A549 treated with CORT108297 at 1 μM for 4 hours (cell line): Measurements from ENCODE around the gene MED7. TPM values are rescaled to one million over a fixed set of nuclear protein-coding genes. Genes with fewer than 3 reads are reported as not detected.

Experiments used
- total RNA-seq: library from RNA; stranded (reverse); fragments of 200-300 nt; extraction: Qiagen RNA extraction; gene quantifications from 5 replicates; pipeline ENCODE4 v1.2.3, GENCODE V29; 2022

The MED7 gene, protein sequence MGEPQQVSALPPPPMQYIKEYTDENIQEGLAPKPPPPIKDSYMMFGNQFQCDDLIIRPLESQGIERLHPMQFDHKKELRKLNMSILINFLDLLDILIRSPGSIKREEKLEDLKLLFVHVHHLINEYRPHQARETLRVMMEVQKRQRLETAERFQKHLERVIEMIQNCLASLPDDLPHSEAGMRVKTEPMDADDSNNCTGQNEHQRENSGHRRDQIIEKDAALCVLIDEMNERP
- total RNA-seq = 14.1 to 21.1 TPM (median 15.7 TPM) in 5 replicates

GRCh38 chr5:157142317-157143126 is at the start of gene MED7:
Gene MED7, minus strand, starts transcription at chr5:157142865. Its CDS starts 3,434 bp downstream, at chr5:157139431.

GRCh38 chr5:157180374-157181264 is 38.0 kb upstream of the MED7 start, which contains the start of gene ITK:
Gene ITK, plus strand, starts transcription at chr5:157180840. Its CDS starts 138 bp downstream, at chr5:157180978.

GRCh38 chr5:157166214-157167213 is 23.8 kb upstream of the MED7 start, which contains the start of gene GARIN3:
Gene GARIN3, minus strand, starts transcription at chr5:157166264. Its CDS starts 96 bp downstream, at chr5:157166168.

DNA sequence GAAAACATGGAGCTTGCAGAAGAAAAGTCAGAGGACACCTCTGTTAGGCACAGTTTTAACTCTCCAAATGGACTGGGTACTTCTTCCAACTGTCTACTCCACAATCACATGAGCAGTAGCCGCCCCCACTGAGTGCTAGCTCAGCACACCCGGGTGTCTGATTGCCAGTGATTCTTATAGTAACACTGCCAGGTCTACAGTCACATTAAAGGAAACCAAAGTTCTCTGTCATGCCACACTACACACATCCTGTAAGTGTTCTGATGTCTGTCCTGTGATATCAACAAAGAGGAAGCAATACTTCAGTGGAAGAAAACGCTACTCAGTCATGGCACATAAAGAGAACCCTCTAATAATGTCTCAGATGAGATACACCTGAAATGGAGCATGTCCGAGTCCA is 33.7 kb downstream of the MED7 start, which contains the start of gene HAVCR2:
HAVCR2 (minus strand) TSS at position 69 of the 400 bp plus-strand sequence; CDS start at position 8, 61 bp downstream.

Other genes starting within 250 kb of the MED7 start
- gene TIMD4, start 179.6 kb downstream of the MED7 start, total RNA-seq = 0.97 to 1.5 TPM (median 1.3 TPM) in 5 replicates
- gene HAVCR1, start 83.7 kb downstream of the MED7 start, total RNA-seq = 27.4 to 42.0 TPM (median 37.2 TPM) in 5 replicates
- gene HAVCR2, start 33.8 kb downstream of the MED7 start, total RNA-seq = 0.21 to 0.39 TPM (median 0.35 TPM) in 5 replicates
- not detected in 5 replicates for gene GARIN3, start 23.4 kb upstream of the MED7 start, total RNA-seq
- 0.02 to 0.13 TPM (median 0.09 TPM) in 3 of 5 replicates, not detected in the others for gene ITK, start 38.0 kb upstream of the MED7 start, total RNA-seq
- 16.3 to 24.1 TPM (median 21.2 TPM) in 5 replicates for gene CYFIP2, start 123.3 kb upstream of the MED7 start, total RNA-seq